ENCODE results near the gene GJA4. TPM values are rescaled to one million over a fixed set of nuclear protein-coding genes. Genes with fewer than 3 reads are reported as not detected.

The GJA4 gene
- total RNA-seq, 2 donors from 2014 or later, result 31.6 to 50.9 TPM

DNA sequence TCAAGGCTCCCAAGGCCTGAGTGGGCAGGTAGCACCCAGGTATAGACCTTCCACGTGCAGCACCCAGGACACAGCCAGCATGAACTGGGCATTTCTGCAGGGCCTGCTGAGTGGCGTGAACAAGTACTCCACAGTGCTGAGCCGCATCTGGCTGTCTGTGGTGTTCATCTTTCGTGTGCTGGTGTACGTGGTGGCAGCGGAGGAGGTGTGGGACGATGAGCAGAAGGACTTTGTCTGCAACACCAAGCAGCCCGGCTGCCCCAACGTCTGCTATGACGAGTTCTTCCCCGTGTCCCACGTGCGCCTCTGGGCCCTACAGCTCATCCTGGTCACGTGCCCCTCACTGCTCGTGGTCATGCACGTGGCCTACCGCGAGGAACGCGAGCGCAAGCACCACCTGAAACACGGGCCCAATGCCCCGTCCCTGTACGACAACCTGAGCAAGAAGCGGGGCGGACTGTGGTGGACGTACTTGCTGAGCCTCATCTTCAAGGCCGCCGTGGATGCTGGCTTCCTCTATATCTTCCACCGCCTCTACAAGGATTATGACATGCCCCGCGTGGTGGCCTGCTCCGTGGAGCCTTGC is 31.5 kb upstream of the GJA4 start:
- Histone ChIP-seq H3K9me3 (no peaks in the 10 kb centered on the region), H3K4me1 (no peaks in the 10 kb centered on the region), H3K4me3 (no peak overlapping the region), H3K36me3 (no peaks in the 10 kb centered on the region), H3K27me3 (no peaks in the 10 kb centered on the region), H3K27ac (no peak overlapping the region)
- TF ChIP-seq, protein P1, sequence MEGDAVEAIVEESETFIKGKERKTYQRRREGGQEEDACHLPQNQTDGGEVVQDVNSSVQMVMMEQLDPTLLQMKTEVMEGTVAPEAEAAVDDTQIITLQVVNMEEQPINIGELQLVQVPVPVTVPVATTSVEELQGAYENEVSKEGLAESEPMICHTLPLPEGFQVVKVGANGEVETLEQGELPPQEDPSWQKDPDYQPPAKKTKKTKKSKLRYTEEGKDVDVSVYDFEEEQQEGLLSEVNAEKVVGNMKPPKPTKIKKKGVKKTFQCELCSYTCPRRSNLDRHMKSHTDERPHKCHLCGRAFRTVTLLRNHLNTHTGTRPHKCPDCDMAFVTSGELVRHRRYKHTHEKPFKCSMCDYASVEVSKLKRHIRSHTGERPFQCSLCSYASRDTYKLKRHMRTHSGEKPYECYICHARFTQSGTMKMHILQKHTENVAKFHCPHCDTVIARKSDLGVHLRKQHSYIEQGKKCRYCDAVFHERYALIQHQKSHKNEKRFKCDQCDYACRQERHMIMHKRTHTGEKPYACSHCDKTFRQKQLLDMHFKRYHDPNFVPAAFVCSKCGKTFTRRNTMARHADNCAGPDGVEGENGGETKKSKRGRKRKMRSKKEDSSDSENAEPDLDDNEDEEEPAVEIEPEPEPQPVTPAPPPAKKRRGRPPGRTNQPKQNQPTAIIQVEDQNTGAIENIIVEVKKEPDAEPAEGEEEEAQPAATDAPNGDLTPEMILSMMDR (IDR thresholded peaks at IDR 0.05), result no peak
- no peak for DNase-seq (ENCODE audit: low spot score)

DNA sequence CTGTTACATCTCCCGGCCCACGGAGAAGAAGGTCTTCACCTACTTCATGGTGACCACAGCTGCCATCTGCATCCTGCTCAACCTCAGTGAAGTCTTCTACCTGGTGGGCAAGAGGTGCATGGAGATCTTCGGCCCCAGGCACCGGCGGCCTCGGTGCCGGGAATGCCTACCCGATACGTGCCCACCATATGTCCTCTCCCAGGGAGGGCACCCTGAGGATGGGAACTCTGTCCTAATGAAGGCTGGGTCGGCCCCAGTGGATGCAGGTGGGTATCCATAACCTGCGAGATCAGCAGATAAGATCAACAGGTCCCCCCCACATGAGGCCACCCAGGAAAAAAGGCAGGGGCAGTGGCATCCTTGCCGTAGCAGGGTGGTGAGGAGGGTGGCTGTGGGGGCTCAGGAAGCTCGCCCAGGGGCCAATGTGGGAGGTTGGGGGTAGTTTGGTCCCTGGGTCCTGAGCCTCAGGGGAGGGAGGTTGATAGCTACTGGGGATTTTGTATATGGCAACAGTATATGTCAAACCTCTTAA is 31.0 kb upstream of the GJA4 start:
- Histone ChIP-seq H3K4me1 (no peaks in the 10 kb centered on the region), H3K4me3 (no peak overlapping the region), H3K27ac (no peak overlapping the region), H3K36me3 (no peaks in the 10 kb centered on the region), H3K27me3 (no peaks in the 10 kb centered on the region), H3K9me3 (no peaks in the 10 kb centered on the region)
- TF ChIP-seq, protein P1 (IDR thresholded peaks at IDR 0.05), result no peak
- DNase-seq (ENCODE audit: low spot score), result no peak

DNA sequence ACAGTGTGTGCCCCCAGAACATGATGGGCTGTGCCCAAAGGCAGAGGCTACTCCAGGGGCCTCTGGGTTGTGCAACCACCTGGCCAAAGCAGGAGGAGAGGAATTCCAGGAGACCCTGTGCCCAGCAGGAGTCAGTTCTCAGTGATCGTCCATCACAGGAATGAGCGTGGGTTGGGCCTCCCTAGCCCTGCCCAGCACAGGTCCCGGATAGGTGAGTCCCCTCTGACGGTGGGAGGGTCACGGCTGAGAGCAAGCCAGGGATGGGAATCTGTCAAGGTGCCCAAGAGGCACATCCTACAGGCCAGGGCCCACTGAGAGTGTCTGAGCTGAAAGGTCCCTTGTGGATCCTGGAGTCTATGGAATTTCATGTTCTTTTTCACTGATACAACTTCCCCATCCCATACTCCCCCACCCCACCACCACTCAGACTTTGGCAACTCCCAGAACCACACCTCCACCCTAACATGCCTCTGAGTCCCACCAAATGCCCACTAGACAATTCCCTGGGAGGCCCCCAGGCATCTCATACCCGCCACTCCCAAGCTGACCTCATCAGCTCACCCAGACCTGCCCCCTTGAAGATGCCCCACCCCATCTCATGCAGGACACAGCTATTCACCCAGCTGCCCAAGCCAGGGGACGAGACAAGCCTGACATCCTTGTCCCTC is 30.2 kb upstream of the GJA4 start:
- no peak overlapping the region for H3K4me3 ChIP-seq
- no peaks in the 10 kb centered on the region for H3K9me3 ChIP-seq
- no peak overlapping the region for H3K27ac ChIP-seq
- no peaks in the 10 kb centered on the region for H3K27me3 ChIP-seq
- no peaks in the 10 kb centered on the region for H3K36me3 ChIP-seq
- H3K4me1 ChIP-seq, result no peaks in the 10 kb centered on the region
- TF ChIP-seq, protein P1 (IDR thresholded peaks at IDR 0.05), result no peak
- DNase-seq (ENCODE audit: low spot score), result no peak

- no peak overlapping the region for H3K27ac ChIP-seq
- no peaks in the 10 kb centered on the region for H3K27me3 ChIP-seq
- H3K4me1 ChIP-seq, result no peaks in the 10 kb centered on the region
- TF ChIP-seq, protein P1 (IDR thresholded peaks at IDR 0.05), result no peak
- no peak overlapping the region for H3K4me3 ChIP-seq
- no peaks in the 10 kb centered on the region for H3K36me3 ChIP-seq
- no peak for DNase-seq (ENCODE audit: low spot score)
- H3K9me3 ChIP-seq, result no peaks in the 10 kb centered on the region
Measured at GRCh38 chr1:34763142-34763781, 29.5 kb upstream of the GJA4 start.

GRCh38 chr1:34768856-34769255 is 23.9 kb upstream of the GJA4 start:
- no peaks in the 10 kb centered on the region for H3K9me3 ChIP-seq
- DNase-seq (ENCODE audit: low spot score), result no peak
- no peaks in the 10 kb centered on the region for H3K4me1 ChIP-seq
- H3K27ac ChIP-seq, result no peak overlapping the region
- H3K27me3 ChIP-seq, result no peaks in the 10 kb centered on the region
- no peak overlapping the region for H3K4me3 ChIP-seq
- H3K36me3 ChIP-seq, result no peaks in the 10 kb centered on the region
- TF ChIP-seq, protein P1 (IDR thresholded peaks at IDR 0.05), result no peak

Measured in right atrium auricular region (tissue), 2 donors.